GM21576 (cell line): Measurements from ENCODE around the gene KRTAP4-11.
"Not testable (repeated sequence)": the region's sequence is repeated elsewhere in the genome, so short reads cannot be mapped to it uniquely, and the experiment has no call there.

Experiments
- ATAC-seq: cut with Tn5 transposase; IDR thresholded peaks from one replicate; pipeline ENCODE4 v1.9.1; 2021; ENCODE audit warnings: mild to moderate bottlenecking, moderate library complexity; ENCODE audit not compliant: unreplicated experiment

Gene KRTAP4-11

DNA sequence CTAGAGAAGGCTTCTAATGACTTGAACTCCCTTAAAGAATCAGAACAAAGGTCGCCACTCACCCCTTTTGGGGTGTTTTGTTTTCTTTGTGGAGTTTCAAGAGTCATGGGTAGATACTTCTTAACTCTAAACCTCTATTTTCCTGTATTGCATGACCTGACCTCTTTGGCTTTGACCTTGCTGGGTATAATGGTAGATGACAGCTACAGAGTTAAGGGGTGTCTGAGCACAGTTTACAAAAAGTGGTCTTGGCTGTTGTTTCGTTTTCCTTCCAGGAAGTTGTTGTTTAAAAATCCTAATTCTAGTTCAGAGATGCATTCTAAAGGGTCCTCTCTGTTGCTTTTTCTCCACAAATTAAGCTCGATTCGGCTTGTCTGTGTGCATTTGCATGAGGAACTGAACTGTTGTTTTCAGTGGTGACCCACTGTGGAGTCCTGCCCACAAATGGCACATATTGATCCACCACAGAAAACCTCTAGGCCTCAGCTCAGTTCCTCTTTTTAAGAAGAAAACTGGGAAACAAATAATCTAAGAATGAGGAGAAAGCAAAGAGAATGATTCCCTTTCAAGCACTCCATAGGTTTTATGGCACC is 29.3 kb downstream of the KRTAP4-11 start:
- not testable (repeated sequence) for ATAC-seq

- ATAC-seq, result not testable (repeated sequence)
These were observed 33.9 kb downstream of the KRTAP4-11 start, which contains the start of gene KRTAP4-7 for GRCh38 chr17:41084100-41084856. Gene KRTAP4-7, plus strand, starts transcription at chr17:41084150. Its CDS starts 57 bp downstream, at chr17:41084207.

DNA sequence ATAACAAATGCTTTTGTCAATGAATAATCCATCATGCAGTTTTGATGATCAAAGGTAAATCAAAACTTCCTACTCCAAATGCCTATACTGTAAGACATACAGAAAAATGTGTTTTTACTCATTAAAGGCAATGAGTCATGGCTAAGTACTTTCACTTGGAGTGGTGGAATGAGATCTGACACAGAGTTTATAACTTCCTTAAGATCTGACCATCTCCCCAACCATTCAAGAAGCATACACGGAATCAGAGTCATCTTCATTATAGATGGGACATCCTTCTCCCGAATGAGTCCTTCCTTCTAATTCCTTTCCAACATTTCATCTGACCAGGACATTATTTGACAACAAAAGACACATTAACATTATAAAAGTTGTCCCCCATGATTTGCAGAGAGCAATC is 34.7 kb downstream of the KRTAP4-11 start:
- ATAC-seq, result not testable (repeated sequence)

DNA sequence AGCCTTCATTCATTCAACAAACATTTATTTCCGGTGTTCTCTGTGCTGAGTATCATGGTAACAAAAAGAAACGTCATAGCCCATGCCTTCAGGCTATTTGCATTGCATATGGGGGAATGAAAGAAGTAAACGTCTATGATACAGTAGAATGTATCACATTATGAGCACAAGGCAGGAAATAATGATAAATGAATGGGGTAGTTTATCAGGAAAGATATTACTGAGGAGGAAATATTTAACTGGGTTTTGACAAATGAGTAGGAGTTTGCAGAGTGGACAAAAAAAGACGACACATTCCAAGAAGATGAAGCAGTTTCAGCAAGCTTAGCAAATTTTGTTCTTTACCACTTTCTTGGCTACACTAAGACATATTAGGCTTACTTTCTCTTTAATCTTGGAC is 35.5 kb downstream of the KRTAP4-11 start:
- no peak for ATAC-seq

DNA sequence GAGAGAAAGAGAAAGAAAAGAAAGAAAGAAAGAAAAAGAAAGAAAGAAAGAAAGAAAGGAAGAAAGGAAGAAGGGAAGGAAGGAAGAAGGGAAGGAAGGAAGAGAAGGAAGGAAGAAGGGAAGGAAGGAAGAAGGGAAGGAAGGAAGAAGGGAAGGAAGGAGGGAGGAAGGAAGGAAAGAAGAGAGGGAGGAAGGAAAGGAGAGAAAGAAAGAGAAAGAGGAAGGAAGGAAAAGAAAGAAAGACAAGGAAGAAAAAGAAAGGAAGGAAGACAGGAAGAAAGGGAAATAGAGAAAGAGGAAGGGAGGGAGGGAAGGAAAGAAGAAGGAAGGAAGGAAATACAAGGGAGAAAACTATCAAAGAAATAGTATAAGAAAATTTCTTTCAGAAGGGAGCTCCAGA is 41.4 kb downstream of the KRTAP4-11 start:
- ATAC-seq, result no peak

- ATAC-seq, result no peak
These were observed 44.5 kb downstream of the KRTAP4-11 start for GRCh38 chr17:41073676-41074075.

GRCh38 chr17:41071606-41072360 is 46.4 kb downstream of the KRTAP4-11 start:
- ATAC-seq, result no peak

DNA sequence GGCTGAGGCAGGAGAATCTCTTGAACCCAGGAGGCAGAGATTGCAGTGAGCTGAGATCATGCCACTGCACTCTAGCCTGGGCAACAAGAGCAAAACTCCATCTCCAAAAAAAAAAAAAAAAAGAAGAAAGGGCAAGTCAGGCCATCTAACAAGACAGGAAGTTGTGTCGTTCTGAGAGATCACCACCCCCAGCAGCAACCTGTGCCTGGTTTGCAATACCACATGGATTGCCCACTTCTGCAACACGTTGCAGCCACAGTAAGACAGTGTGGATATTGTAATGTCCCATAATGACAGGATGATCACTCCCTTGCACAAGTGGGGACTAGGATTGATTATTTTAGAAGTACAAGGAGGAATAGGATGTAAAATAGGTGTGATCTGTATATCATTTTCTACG is 49.1 kb downstream of the KRTAP4-11 start:
- ATAC-seq, result no peak

GRCh38 chr17:41067281-41067680 is 50.9 kb downstream of the KRTAP4-11 start:
- no peak for ATAC-seq
